Measurements from ENCODE around the gene CSNK2A1.
"Not testable (repeated sequence)": the region's sequence is repeated elsewhere in the genome, so short reads cannot be mapped to it uniquely, and the experiment has no call there.

CSNK2A1 gene

DNA sequence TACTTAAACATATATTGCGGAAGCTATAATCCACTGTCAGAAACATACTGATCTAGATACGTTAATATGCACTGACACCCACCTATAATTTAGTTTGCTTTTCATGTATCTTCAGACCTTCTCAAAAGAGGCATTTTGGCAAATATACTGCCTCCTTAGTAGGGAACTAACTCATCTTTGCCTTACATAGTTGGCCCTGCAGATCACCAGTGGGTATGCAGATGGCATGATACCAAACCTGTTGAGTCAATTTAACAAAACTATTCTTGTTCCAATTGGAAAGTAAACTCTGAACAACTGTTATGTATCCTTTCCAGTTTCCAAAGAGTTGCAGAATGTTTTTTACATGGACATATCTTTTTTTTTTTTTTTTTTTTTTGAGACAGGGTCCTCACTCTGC is 45.6 kb downstream of the CSNK2A1 start:
- Histone ChIP-seq H3K4me1 (ENCODE audit: control insufficient read depth, insufficient read depth, low read length) (no peaks in the 10 kb centered on the region), H3K9ac (ENCODE audit: low read length) (no peak overlapping the region), H3K9me3 (ENCODE audit: control insufficient read depth, low read length) (no peaks in the 10 kb centered on the region), H3K4me3 (ENCODE audit: low read length) (no peak overlapping the region), H3K27me3 (ENCODE audit: control insufficient read depth, insufficient read depth, low read length) (no peaks in the 10 kb centered on the region), H3K36me3 (ENCODE audit: control insufficient read depth, insufficient read depth, low read length) (peaks cover 6% of the 10 kb centered on the region)

DNA sequence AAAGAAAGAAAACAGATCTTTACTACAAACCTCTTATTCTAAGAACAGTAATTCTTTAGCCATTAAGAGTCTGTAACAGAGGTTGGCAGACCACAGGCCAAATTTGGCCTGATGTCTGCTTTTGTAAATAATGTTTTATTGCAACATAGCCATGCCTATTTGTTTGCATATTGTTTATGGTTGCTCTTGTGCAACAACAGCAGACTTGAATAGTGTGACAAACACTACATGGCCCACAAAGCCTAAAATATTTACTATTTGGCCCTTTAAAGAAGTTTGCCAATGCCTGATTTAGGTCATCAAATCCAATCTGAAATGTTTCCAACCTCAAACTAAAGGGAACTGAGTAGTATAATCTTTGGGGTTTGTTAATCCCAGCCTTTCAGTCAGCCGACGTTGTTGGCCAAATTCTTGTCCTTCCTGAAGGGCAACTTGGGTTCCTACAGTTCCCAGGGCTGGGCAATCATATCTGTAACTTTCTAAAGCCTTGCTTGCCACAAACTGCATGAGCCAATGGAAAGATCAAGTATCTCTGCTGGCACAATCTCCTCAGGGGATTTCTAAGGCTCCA is 47.4 kb downstream of the CSNK2A1 start:
- Histone ChIP-seq H3K27me3 (ENCODE audit: control insufficient read depth, insufficient read depth, low read length) (no peaks in the 10 kb centered on the region), H3K9me3 (ENCODE audit: control insufficient read depth, low read length) (no peaks in the 10 kb centered on the region), H3K4me1 (ENCODE audit: control insufficient read depth, insufficient read depth, low read length) (no peaks in the 10 kb centered on the region), H3K4me3 (ENCODE audit: low read length) (no peak overlapping the region), H3K36me3 (ENCODE audit: control insufficient read depth, insufficient read depth, low read length) (peaks cover 6% of the 10 kb centered on the region), H3K9ac (ENCODE audit: low read length) (no peak overlapping the region)

DNA sequence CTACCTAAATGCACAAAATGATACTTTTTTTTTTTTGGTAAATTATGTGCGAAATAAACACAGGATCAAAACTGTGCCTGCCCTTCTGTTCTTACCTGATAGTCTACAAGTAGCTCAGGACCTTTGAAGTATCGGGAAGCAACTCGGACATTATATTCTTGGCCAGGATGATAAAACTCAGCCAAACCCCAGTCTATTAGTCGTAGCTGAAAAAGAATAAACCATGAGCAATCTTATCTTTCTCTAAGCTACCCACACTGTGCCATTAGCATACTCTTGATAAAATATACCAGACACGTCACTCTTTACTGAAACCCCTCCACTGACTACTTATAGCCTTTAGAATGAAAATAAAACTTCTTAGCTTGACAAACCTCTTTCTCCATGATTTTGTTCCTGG is 51.4 kb downstream of the CSNK2A1 start:
- Histone ChIP-seq H3K27me3 (ENCODE audit: control insufficient read depth, insufficient read depth, low read length) (no peaks in the 10 kb centered on the region), H3K9ac (ENCODE audit: low read length) (no peak overlapping the region), H3K36me3 (ENCODE audit: control insufficient read depth, insufficient read depth, low read length) (peaks cover 8% of the 10 kb centered on the region), H3K4me3 (ENCODE audit: low read length) (no peak overlapping the region), H3K9me3 (ENCODE audit: control insufficient read depth, low read length) (no peaks in the 10 kb centered on the region), H3K4me1 (ENCODE audit: control insufficient read depth, insufficient read depth, low read length) (no peaks in the 10 kb centered on the region)

DNA sequence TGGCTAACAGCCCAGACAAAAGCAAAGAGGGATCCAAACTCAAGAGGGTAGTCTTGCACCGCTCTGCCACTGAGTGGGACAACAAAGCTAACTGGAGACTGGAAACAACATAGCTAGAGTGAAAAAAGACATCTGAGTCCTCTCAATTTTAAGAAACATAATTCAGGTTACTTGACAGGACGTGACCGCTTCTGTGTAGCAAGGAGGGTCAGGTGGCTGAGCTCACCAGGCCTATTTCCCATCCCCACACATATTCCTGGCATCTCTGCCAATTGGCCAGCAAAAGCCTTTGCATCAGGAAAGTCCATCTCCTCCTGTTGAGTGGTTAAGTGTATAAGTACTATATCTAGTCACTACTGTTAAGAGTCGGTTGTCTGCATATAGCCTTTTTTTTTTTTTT is 55.9 kb downstream of the CSNK2A1 start:
- Histone ChIP-seq H3K9me3 (ENCODE audit: control insufficient read depth, low read length) (no peaks in the 10 kb centered on the region), H3K4me1 (ENCODE audit: control insufficient read depth, insufficient read depth, low read length) (no peaks in the 10 kb centered on the region), H3K27me3 (ENCODE audit: control insufficient read depth, insufficient read depth, low read length) (no peaks in the 10 kb centered on the region), H3K9ac (ENCODE audit: low read length) (no peak overlapping the region), H3K36me3 (ENCODE audit: control insufficient read depth, insufficient read depth, low read length) (peaks cover 14% of the 10 kb centered on the region), H3K4me3 (ENCODE audit: low read length) (no peak overlapping the region)

DNA sequence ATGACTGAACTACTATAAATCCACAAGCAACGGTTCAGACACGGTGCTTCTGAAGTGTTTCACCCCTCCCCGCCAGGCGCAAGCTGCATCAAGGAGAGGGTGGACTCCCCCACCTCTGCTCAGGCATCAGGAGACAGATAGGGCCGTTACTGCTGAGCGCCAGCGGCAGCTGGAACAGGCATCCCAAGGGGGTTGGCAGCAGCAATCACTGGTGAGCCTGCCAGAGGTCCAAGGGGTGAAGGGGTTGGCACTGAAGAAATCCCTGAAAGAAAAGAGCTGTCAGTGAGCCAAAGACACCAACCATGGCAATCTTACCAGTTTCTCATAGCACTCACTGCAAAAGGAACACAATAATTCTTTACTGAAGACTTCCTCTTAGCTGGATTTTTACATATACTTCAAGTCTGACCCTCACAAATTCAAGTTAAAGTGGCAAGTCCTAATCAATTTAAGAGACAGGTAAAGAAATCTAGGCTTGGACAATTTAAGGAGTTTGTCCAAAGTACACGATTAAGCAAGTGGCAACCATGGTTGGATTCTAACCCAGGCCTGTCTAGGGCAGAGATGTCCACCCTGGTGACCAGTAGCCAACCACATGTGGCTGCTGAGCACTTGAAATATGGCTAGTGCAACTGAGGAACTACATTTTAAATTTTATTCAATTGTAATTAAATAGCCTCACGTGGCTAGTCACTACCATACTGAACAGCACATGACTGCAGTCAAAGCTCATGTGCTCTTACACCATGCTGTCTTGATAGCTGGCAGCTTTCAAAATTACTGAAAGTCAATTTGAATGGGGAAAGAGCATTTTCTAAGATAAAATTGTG is 59.6 kb downstream of the CSNK2A1 start:
- H3K4me1 ChIP-seq (ENCODE audit: control insufficient read depth, insufficient read depth, low read length), result no peaks in the 10 kb centered on the region
- no peaks in the 10 kb centered on the region for H3K9me3 ChIP-seq (ENCODE audit: control insufficient read depth, low read length)
- peaks cover 14% of the 10 kb centered on the region for H3K36me3 ChIP-seq (ENCODE audit: control insufficient read depth, insufficient read depth, low read length)
- H3K4me3 ChIP-seq (ENCODE audit: low read length), result no peak overlapping the region
- no peak overlapping the region for H3K9ac ChIP-seq (ENCODE audit: low read length)
- no peaks in the 10 kb centered on the region for H3K27me3 ChIP-seq (ENCODE audit: control insufficient read depth, insufficient read depth, low read length)

DNA sequence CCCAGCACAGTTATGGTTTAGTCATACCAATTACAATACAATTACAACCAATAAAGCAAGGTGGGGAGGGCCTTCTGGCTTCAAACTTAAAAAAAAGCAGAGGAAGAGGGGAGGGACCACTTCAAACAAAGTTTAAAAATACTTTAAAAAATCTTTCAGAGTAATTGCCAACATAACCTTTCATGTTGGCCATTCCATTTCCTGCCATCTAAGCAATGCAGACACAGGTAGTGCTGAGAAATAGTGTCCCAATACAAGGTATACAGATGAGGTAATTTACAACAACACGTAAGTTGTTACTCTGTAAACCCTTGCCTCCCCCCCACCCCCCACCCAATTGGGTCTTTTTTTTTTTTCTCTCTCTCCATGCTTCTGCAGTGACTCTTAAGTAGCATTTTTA is 62.4 kb downstream of the CSNK2A1 start:
- H3K36me3 ChIP-seq (ENCODE audit: control insufficient read depth, insufficient read depth, low read length), result peaks cover under 1% of the 10 kb centered on the region
- H3K4me3 ChIP-seq (ENCODE audit: low read length), result no peak overlapping the region
- H3K4me1 ChIP-seq (ENCODE audit: control insufficient read depth, insufficient read depth, low read length), result no peaks in the 10 kb centered on the region

DNA sequence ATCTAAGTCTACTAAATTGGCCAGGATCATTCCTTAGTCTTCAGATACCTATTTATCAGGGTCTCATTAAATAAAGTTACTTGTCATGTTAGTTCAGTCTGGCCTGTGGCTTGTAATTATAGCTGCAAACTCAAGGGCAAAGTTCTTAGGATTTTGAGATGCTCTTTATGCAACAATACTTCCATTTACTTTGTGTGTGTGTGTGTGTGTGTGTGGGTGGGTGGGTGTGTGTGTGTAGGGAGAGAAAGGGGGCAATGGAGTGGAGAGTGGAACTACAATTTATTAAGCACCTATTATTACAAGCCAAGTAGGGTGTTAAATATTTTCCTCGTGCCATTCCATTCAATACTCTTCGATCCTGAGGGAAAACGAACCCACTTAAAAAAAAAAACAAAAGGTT is 63.5 kb downstream of the CSNK2A1 start:
- Histone ChIP-seq H3K9ac (ENCODE audit: low read length) (no peak overlapping the region), H3K4me1 (ENCODE audit: control insufficient read depth, insufficient read depth, low read length) (no peaks in the 10 kb centered on the region), H3K4me3 (ENCODE audit: low read length) (no peak overlapping the region), H3K27me3 (ENCODE audit: control insufficient read depth, insufficient read depth, low read length) (no peaks in the 10 kb centered on the region), H3K9me3 (ENCODE audit: control insufficient read depth, low read length) (no peaks in the 10 kb centered on the region), H3K36me3 (ENCODE audit: control insufficient read depth, insufficient read depth, low read length) (no peaks in the 10 kb centered on the region)

More for the DNA sequence above, 62.4 kb downstream of the CSNK2A1 start:
- H3K27me3 ChIP-seq (ENCODE audit: control insufficient read depth, insufficient read depth, low read length), result no peaks in the 10 kb centered on the region
- no peak overlapping the region for H3K9ac ChIP-seq (ENCODE audit: low read length)
- no peaks in the 10 kb centered on the region for H3K9me3 ChIP-seq (ENCODE audit: control insufficient read depth, low read length)

DNA sequence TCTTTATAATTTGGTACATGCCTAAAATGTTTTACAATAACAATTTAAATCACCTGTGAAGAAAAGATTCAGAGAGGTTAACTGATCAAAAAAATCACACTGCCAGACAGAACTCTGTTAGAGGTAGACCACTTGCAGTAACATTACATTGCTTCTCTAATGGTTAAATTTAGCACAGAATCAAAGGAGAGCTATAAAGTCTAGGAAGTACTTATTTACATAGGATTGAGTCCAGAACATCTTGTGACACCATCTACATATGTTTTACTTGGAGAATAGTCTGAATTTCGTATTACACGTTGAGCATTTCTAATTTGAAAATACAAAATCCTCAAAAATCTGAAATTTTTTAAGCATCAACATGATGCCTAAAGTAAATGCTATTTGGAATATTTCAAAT is 64.1 kb downstream of the CSNK2A1 start:
- H3K36me3 ChIP-seq (ENCODE audit: control insufficient read depth, insufficient read depth, low read length), result no peaks in the 10 kb centered on the region
- H3K4me1 ChIP-seq (ENCODE audit: control insufficient read depth, insufficient read depth, low read length), result no peaks in the 10 kb centered on the region
- no peaks in the 10 kb centered on the region for H3K9me3 ChIP-seq (ENCODE audit: control insufficient read depth, low read length)
- no peak overlapping the region for H3K4me3 ChIP-seq (ENCODE audit: low read length)
- H3K27me3 ChIP-seq (ENCODE audit: control insufficient read depth, insufficient read depth, low read length), result no peaks in the 10 kb centered on the region
- H3K9ac ChIP-seq (ENCODE audit: low read length), result no peak overlapping the region

DNA sequence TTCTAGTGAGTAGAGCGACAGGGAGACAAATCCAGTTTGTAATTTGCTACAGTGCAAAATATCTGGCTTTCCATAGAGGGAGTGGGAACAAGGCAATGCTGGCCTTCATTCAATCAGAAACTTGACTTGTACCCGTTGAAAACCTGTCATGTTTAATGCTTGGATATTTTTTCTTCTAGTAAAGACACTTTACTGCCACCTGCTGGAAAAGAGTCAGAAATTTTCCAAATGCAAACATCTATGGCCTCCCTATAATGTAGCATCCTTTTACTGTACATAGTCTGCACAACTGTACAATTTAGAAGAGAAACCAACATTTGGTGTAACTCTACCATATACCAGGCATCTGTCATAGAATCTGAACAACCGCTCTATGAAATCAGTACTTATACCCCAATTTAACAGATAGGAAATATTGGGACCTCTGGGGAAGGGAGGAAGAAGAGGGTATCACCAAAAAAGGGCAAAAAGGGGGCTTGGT is 64.6 kb downstream of the CSNK2A1 start:
- Histone ChIP-seq H3K9ac (ENCODE audit: low read length) (no peak overlapping the region), H3K4me3 (ENCODE audit: low read length) (no peak overlapping the region), H3K9me3 (ENCODE audit: control insufficient read depth, low read length) (no peaks in the 10 kb centered on the region), H3K36me3 (ENCODE audit: control insufficient read depth, insufficient read depth, low read length) (no peaks in the 10 kb centered on the region), H3K4me1 (ENCODE audit: control insufficient read depth, insufficient read depth, low read length) (no peaks in the 10 kb centered on the region), H3K27me3 (ENCODE audit: control insufficient read depth, insufficient read depth, low read length) (no peaks in the 10 kb centered on the region)

DNA sequence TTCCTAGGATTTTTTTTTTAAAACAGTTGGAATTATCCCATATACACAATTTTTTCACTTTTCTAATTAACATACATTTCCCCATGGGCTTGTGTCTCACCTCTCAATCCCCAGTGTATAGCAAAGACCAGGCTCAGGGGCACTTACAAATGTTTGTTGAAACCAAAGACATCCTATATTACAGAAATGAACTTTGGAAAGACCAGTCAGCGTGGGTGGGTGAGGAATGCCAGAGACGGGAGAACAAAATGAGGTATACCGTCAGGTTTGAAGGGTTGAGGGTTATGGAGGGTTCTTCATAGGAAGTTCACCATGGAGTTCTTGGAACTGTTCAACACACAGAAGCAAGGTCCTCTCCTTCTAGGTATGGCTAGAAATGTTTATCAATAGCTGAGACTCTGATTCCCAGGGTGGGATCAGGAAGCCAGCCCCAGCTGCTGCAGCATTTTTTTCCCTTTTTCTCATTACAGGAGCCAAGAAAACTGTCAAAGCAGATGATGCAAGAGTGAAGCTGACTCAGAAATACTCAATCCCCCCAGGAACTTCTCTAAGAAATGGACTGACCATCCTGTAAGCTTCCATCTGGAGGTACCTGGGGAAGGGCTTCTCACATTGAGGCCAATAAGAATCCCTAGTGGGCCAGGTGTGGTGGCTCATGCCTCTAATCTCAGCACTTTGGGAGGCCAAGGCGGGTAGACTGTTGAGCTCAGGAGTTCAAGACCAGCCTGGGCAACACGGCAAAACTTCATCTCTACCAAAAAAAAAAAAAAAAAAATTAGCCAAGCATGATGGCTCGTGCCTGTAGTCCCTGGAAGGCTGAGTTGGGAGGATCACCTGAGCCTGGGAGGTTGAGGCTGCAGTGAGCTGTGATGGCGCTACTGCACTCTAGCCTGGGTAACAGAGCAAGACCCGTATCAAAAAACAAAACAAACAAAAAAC is 65.3 kb downstream of the CSNK2A1 start:
- H3K36me3 ChIP-seq (ENCODE audit: control insufficient read depth, insufficient read depth, low read length), result no peaks in the 10 kb centered on the region
- no peak overlapping the region for H3K4me3 ChIP-seq (ENCODE audit: low read length)
- H3K9ac ChIP-seq (ENCODE audit: low read length), result no peak overlapping the region
- no peaks in the 10 kb centered on the region for H3K4me1 ChIP-seq (ENCODE audit: control insufficient read depth, insufficient read depth, low read length)
- no peaks in the 10 kb centered on the region for H3K9me3 ChIP-seq (ENCODE audit: control insufficient read depth, low read length)
- no peaks in the 10 kb centered on the region for H3K27me3 ChIP-seq (ENCODE audit: control insufficient read depth, insufficient read depth, low read length)

DNA sequence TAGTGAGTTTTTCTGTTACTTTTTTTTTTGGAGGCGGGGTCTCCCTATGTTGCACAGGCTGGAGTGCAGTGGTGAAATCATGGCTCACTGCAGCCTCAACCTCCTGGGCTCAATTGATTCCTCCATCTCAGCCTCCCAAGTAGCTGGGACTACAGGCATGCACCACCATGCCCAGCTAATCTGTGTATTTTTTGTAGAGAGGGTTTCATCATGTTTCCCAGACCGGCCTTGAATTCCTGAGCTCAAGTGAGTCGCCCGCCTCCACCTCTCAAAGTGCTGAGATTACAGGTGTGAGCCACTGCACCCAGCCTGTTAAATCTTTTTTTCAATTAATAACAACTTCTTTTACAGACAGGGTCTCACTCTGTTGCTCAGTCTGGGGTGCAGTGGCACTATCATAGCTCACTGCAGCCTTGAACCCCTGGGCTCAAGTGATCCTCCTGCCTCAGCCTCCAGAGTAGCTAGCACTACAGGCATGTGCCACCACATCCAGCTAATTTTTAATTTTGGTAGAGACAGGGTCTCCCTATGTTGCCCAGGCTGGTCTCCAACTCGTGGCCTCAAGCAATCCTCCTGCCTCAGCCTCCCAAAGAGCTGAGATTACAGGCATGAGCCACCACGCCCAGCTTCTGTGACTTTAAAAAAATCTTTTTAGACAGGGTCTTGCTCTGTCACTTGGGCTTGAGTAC is 66.9 kb downstream of the CSNK2A1 start:
- H3K9me3 ChIP-seq (ENCODE audit: control insufficient read depth, low read length); H3K27me3 ChIP-seq (ENCODE audit: control insufficient read depth, insufficient read depth, low read length); H3K4me1 ChIP-seq (ENCODE audit: control insufficient read depth, insufficient read depth, low read length); H3K4me3 ChIP-seq (ENCODE audit: low read length); H3K9ac ChIP-seq (ENCODE audit: low read length); H3K36me3 ChIP-seq (ENCODE audit: control insufficient read depth, insufficient read depth, low read length): not testable (repeated sequence)
